ENCODE data around the gene SDE2. TPM values are rescaled to one million over a fixed set of nuclear protein-coding genes. Genes with fewer than 3 reads are reported as not detected.

The SDE2 gene
- total RNA-seq, 4 donors from 2014 or later, result 16.1 to 27.3 (median 23.6) TPM

DNA sequence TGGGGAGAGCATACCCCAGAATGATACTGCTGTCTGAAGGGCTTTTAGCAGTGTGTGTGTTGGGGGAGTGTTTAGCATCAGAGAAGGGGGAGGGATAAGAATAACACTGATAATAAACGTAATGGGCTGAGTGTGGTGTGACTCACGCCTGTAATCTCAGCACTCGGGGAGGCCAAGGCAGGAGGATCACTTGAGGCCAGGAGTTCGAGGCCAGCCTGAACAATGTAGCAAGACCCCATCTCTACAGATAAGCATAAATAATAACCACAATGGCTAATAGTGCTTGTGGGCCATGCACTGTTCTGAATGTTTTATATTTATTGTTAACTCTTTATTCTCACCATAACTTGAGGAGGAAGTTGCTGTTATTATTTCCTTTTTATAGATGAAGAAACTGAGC is 55.6 kb downstream of the SDE2 start:
- TF ChIP-seq, protein P1, sequence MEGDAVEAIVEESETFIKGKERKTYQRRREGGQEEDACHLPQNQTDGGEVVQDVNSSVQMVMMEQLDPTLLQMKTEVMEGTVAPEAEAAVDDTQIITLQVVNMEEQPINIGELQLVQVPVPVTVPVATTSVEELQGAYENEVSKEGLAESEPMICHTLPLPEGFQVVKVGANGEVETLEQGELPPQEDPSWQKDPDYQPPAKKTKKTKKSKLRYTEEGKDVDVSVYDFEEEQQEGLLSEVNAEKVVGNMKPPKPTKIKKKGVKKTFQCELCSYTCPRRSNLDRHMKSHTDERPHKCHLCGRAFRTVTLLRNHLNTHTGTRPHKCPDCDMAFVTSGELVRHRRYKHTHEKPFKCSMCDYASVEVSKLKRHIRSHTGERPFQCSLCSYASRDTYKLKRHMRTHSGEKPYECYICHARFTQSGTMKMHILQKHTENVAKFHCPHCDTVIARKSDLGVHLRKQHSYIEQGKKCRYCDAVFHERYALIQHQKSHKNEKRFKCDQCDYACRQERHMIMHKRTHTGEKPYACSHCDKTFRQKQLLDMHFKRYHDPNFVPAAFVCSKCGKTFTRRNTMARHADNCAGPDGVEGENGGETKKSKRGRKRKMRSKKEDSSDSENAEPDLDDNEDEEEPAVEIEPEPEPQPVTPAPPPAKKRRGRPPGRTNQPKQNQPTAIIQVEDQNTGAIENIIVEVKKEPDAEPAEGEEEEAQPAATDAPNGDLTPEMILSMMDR (IDR thresholded peaks at IDR 0.05; ENCODE audit: low read depth), result no peak

DNA sequence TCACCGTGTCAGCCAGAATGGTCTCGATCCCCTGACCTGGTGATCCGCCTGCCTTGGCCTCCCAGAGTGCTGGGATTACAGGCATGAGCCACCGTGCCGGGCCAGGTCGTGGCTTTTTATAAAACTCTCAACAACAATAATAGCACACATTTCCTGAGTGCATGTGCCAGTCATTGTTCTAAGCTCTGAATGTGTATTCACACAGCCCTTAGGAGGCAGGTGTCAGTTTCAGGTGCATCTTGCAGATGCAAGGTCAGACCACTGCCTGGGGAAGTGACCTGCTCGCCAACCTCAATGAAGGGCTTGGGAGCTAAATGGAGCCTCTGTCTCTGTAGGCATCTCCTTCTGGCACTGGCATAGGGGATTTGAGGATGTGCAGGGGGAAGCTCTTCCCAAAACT is 56.6 kb downstream of the SDE2 start:
- TF ChIP-seq, protein P1 (IDR thresholded peaks at IDR 0.05; ENCODE audit: low read depth), result no peak

DNA sequence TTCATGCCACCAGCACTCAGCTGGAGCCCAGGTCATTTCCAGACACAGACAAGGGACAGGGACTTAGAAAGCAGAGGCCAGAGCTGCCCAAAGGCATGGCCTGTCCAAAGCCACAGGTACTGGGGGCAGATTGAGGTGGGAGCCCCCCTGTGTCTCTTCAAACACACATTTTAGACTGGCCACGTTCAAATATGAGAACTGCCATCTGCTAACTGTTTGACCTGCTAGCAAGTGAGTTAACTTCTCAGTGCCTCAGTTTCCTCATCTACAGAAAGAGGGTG is 57.3 kb downstream of the SDE2 start:
- TF ChIP-seq, protein P1 (IDR thresholded peaks at IDR 0.05; ENCODE audit: low read depth), result no peak

GRCh38 chr1:225941187-225941941 is 57.8 kb downstream of the SDE2 start, which contains the start of gene LEFTY2:
Gene LEFTY2, minus strand, starts transcription at chr1:225941220. Its CDS starts 80 bp downstream, at chr1:225941140.
- TF ChIP-seq, protein P1 (IDR thresholded peaks at IDR 0.05; ENCODE audit: low read depth), result no peak

- TF ChIP-seq, protein P1 (IDR thresholded peaks at IDR 0.05; ENCODE audit: low read depth), result no peak
Observed at GRCh38 chr1:225940385-225941151, 58.6 kb downstream of the SDE2 start.

GRCh38 chr1:225937048-225937968 is 61.8 kb downstream of the SDE2 start:
- TF ChIP-seq, protein P1 (IDR thresholded peaks at IDR 0.05; ENCODE audit: low read depth), result no peak
